Measurements from ENCODE around the gene TRPM4.
A peak's percentile ranks its signal among the peaks of the same experiment; 100 is the strongest.

TRPM4 gene

GRCh38 chr19:49118565-49119410 is 38.8 kb upstream of the TRPM4 start, which contains the start of gene C19orf73 (continued):
- TF ChIP-seq ZNF610 (tag by site-specific recombination; IDR thresholded peaks at IDR 0.05; ENCODE audit: borderline replicate concordance) (peak; percentile 85), ZNF274 (IDR thresholded peaks at IDR 0.05; ENCODE audit: low read length) (no peak), ZNF274 (tag by site-specific recombination; IDR thresholded peaks at IDR 0.05; ENCODE audit: borderline replicate concordance) (no peak), ZNF629 (tag by site-specific recombination; IDR thresholded peaks at IDR 0.05) (peak; percentile 81), ZNF394 (tag by site-specific recombination; IDR thresholded peaks at IDR 0.05; ENCODE audit: borderline replicate concordance) (peak; percentile 66; the same call in 1 of the 2 replicates), ZNF37A (tag by site-specific recombination; IDR thresholded peaks at IDR 0.05) (no peak), YY2 (tag by site-specific recombination; IDR thresholded peaks at IDR 0.05) (peak; percentile 39; the same call in 1 of the 2 replicates), ZFHX2 (tag by site-specific recombination; conservative IDR thresholded peaks at IDR 0.05) (peak; percentile 100), ZNF670 (tag by site-specific recombination; IDR thresholded peaks at IDR 0.05; ENCODE audit: low read depth) (no peak), ZNF114 (tag by site-specific recombination; IDR thresholded peaks at IDR 0.05) (no peak), ZFP69B (tag by site-specific recombination; IDR thresholded peaks at IDR 0.05) (peak; percentile 89), ZNF169 (tag by site-specific recombination; IDR thresholded peaks at IDR 0.05) (peak; percentile 89; the same call in 1 of the 2 replicates), KLF9 (tag by site-specific recombination; IDR thresholded peaks at IDR 0.05; ENCODE audit: low read depth) (peak; percentile 92), ZNF48 (tag by site-specific recombination; IDR thresholded peaks at IDR 0.05) (no peak), ZSCAN23 (tag by site-specific recombination; IDR thresholded peaks at IDR 0.05) (no peak), ZBTB26 (tag by site-specific recombination; optimal IDR thresholded peaks at IDR 0.05) (peak; percentile 99), ZNF23 (tag by site-specific recombination; IDR thresholded peaks at IDR 0.05; ENCODE audit: borderline replicate concordance) (peak; percentile 41; the same call in 1 of the 2 replicates), ATF2 (tag by site-specific recombination; IDR thresholded peaks at IDR 0.05; ENCODE audit: low read depth) (peak; percentile 92)
- TF ChIP-seq, protein P1, sequence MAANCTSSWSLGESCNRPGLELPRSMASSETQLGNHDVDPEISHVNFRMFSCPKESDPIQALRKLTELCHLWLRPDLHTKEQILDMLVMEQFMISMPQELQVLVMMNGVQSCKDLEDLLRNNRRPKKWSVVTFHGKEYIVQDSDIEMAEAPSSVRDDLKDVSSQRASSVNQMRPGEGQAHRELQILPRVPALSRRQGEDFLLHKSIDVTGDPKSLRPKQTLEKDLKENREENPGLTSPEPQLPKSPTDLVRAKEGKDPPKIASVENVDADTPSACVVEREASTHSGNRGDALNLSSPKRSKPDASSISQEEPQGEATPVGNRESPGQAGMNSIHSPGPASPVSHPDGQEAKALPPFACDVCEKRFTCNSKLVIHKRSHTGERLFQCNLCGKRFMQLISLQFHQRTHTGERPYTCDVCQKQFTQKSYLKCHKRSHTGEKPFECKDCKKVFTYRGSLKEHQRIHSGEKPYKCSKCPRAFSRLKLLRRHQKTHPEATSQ (tag by site-specific recombination; IDR thresholded peaks at IDR 0.05) = peak; percentile 94
- TF ChIP-seq, protein P2, sequence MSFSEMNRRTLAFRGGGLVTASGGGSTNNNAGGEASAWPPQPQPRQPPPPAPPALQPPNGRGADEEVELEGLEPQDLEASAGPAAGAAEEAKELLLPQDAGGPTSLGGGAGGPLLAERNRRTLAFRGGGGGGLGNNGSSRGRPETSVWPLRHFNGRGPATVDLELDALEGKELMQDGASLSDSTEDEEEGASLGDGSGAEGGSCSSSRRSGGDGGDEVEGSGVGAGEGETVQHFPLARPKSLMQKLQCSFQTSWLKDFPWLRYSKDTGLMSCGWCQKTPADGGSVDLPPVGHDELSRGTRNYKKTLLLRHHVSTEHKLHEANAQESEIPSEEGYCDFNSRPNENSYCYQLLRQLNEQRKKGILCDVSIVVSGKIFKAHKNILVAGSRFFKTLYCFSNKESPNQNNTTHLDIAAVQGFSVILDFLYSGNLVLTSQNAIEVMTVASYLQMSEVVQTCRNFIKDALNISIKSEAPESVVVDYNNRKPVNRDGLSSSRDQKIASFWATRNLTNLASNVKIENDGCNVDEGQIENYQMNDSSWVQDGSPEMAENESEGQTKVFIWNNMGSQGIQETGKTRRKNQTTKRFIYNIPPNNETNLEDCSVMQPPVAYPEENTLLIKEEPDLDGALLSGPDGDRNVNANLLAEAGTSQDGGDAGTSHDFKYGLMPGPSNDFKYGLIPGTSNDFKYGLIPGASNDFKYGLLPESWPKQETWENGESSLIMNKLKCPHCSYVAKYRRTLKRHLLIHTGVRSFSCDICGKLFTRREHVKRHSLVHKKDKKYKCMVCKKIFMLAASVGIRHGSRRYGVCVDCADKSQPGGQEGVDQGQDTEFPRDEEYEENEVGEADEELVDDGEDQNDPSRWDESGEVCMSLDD (tag by site-specific recombination; IDR thresholded peaks at IDR 0.05) = peak; percentile 91
- TF ChIP-seq, protein P3, sequence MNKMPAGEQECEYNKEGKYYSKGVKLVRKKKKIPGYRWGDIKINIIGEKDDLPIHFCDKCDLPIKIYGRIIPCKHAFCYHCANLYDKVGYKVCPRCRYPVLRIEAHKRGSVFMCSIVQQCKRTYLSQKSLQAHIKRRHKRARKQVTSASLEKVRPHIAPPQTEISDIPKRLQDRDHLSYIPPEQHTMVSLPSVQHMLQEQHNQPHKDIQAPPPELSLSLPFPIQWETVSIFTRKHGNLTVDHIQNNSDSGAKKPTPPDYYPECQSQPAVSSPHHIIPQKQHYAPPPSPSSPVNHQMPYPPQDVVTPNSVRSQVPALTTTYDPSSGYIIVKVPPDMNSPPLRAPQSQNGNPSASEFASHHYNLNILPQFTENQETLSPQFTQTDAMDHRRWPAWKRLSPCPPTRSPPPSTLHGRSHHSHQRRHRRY (tag by site-specific recombination; IDR thresholded peaks at IDR 0.05) = peak; percentile 82; the same call in 1 of the 2 replicates
- TF ChIP-seq, protein P4, sequence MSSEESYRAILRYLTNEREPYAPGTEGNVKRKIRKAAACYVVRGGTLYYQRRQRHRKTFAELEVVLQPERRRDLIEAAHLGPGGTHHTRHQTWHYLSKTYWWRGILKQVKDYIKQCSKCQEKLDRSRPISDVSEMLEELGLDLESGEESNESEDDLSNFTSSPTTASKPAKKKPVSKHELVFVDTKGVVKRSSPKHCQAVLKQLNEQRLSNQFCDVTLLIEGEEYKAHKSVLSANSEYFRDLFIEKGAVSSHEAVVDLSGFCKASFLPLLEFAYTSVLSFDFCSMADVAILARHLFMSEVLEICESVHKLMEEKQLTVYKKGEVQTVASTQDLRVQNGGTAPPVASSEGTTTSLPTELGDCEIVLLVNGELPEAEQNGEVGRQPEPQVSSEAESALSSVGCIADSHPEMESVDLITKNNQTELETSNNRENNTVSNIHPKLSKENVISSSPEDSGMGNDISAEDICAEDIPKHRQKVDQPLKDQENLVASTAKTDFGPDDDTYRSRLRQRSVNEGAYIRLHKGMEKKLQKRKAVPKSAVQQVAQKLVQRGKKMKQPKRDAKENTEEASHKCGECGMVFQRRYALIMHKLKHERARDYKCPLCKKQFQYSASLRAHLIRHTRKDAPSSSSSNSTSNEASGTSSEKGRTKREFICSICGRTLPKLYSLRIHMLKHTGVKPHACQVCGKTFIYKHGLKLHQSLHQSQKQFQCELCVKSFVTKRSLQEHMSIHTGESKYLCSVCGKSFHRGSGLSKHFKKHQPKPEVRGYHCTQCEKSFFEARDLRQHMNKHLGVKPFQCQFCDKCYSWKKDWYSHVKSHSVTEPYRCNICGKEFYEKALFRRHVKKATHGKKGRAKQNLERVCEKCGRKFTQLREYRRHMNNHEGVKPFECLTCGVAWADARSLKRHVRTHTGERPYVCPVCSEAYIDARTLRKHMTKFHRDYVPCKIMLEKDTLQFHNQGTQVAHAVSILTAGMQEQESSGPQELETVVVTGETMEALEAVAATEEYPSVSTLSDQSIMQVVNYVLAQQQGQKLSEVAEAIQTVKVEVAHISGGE (tag by site-specific recombination; conservative IDR thresholded peaks at IDR 0.05; ENCODE audit: low read depth) = peak; percentile 37; the same call in 1 of the 2 replicates
- TF ChIP-seq, protein P5, sequence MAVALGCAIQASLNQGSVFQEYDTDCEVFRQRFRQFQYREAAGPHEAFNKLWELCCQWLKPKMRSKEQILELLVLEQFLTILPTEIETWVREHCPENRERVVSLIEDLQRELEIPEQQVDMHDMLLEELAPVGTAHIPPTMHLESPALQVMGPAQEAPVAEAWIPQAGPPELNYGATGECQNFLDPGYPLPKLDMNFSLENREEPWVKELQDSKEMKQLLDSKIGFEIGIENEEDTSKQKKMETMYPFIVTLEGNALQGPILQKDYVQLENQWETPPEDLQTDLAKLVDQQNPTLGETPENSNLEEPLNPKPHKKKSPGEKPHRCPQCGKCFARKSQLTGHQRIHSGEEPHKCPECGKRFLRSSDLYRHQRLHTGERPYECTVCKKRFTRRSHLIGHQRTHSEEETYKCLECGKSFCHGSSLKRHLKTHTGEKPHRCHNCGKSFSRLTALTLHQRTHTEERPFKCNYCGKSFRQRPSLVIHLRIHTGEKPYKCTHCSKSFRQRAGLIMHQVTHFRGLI (tag by site-specific recombination; IDR thresholded peaks at IDR 0.05) = peak; percentile 67

All from HEK293 (cell line).